Measurements from ENCODE around the gene SAMD7.

- TF ChIP-seq TAF1 (IDR thresholded peaks at IDR 0.05; ENCODE audit: borderline replicate concordance, insufficient read depth, low read length) (no peak), POLR2AphosphoS5 (IDR thresholded peaks at IDR 0.05; ENCODE audit: low read depth, low read length) (no peak), SIN3A (IDR thresholded peaks at IDR 0.05; ENCODE audit: borderline replicate concordance, insufficient read depth, low read length) (no peak), REST (IDR thresholded peaks at IDR 0.05; ENCODE audit: insufficient read depth in 1 of 2, low read depth in 2 of 2, low read length in 2 of 2) (no peak)
Measured at GRCh38 chr3:169864270-169864669, 47.1 kb upstream of the SAMD7 start.
